Measurements from ENCODE around the gene LSM3.

Gene LSM3

DNA sequence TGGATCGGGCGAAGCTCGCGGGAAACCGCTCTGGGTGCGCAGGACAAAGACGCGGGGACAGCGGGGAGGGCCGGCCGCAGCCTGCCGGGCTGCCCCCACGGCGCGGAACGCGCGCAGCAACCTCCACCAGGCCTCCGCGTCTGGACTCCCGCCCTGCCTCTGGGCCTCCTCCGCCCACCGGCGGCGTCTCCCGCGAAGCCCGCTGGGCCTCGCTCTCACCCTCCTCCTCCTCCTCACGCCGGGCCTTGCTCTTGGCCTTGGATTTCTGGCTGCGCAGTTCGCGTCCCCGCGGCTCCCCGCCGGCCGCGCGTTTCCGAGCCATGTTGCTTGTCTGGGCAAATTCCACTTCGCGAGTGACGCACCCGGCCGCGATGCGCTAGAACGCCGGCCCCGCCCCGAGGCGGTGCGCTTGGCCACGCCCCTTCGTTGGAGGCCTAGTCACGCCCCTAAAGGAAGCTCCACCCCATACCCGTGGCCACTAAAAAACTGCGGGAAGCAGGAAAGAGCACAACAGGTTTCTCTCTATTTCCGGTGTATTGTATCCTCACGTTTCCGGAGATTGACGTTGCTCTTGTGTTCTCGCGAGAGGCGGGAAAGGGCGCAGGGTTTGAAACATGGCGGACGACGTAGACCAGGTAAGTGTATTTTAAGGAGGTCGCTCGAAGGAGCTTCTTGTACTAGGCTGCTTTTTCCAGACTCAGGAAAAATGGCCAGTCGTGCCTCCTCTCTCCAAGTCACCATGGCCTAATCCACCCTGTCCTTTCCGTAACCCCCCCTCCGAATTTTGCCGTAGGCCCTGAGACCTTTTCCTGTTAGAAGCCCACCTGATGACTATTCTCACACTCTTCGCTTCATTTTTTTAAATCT is at the start of gene LSM3, which contains the start of gene XPC:
TSS of gene LSM3 (plus strand) at position 571 of the 867 bp plus-strand sequence. CDS start at position 615, 44 bp downstream.
TSS of gene XPC (minus strand) at position 355 of the 867 bp plus-strand sequence. CDS start at position 322, 33 bp downstream.
- DNase-seq: peak; percentile 95 to 99

DNA sequence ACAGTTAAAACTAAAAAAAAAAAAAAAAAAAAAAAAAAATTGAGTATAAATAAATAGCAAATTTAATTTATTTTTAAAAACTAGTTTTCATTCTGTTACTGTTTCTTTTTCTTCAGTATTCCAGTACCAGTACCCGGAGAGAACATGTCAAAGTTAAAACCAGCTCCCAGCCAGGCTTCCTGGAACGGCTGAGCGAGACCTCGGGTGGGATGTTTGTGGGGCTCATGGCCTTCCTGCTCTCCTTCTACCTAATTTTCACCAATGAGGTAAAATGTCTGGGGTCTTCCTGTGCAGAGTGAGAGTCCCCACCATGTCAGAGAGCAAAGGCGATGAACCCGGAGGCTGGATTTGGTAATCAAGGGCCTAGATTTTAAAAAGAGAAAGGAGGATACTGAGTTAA is 49.3 kb upstream of the LSM3 start:
- no peak for DNase-seq

DNA sequence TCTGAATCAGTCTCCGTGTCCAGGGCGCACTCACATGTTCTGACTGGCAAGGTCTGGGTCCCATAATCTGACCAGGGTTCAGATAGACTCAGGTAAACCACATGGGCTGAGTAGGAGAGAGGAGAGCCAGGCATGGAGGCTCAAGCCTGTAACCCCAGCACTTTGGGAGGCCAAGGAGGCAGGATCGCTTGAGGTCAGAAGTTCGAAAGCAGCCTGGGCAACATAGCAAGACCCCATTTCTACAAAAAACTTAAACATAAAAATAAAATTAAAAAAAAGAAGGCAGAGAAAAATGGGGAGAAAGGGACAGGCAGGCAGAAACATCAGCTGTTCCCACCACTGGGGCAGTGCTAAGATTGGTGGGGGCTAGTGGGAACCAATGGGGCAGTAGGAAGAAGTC is 48.4 kb upstream of the LSM3 start:
- DNase-seq: no peak

DNA sequence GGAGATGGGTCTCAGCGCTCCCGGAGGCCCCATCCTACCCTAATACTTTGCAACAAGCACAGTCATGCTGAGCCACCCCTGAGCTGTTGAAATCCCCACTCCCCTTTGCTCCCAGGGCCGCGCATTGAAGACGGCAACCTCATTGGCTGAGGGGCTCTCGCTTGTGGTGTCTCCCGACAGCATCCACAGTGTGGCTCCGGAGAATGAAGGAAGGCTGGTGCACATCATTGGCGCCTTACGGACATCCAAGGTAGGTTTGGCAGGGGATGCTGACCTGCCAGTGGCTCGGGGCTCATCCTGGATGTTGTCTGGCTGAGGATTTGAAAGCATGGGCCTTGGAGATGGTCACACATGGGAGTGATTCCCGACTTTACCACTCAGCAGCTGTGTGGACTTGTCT is 47.9 kb upstream of the LSM3 start:
- no peak for DNase-seq

DNA sequence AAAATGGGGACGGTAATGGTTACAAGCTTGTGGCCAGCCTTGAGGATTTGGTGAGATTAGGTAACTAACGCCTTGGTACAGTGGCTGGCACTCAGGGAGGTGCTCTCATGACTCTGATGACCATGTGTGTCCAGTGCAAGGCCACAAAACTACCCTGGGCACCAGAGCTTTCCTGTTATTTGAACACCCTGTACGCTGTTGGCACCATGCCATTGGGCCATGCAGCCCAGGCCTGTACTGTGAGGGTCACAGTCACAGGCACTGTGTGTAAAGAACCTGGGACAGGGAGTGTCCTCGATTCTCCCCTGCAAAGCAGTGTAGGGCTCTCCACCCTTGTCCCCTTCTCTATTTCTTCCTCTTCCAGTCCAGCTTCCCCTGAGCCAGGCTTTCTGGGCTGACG is 47.5 kb upstream of the LSM3 start:
- DNase-seq: no peak

DNA sequence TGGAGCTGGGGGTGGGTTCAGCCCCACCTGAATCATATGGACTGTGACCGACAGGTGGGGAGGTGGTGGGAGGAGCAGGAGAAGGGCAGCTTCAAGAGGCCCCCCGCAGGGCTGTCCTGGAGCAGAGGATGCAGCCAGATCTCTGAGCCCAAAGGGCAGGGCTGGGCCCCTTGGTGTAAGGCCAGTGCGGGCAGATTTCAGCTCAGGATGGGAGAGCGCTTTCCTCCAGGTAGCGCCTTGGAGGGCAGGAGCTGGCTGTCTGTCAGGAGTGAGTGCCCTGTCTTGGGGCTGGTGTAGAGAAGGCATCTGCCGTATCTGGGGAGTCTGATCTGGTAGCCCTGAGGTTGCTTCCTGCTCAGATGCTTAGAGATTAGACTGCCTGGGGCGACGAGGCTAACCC is 46.5 kb upstream of the LSM3 start:
- DNase-seq: no peak

DNA sequence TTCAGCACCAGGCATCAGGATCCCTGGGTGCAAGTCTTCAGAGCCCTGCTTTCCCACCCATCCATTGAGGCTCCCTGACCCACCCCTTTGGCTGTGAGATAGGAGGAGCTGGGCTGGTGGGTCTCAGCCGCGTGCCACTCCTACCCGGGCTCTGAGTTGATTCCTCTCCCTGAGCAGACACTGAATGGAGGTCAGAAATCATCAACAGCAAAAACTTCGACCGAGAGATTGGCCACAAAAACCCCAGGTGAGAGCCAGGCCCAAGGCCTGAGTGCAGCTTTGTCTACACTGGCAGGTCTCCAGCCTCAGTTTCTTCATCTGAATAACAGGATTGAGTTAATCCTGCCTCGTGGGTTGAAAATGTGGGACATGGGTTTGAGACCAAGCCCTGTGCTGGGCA is 45.9 kb upstream of the LSM3 start:
- DNase-seq: no peak

DNA sequence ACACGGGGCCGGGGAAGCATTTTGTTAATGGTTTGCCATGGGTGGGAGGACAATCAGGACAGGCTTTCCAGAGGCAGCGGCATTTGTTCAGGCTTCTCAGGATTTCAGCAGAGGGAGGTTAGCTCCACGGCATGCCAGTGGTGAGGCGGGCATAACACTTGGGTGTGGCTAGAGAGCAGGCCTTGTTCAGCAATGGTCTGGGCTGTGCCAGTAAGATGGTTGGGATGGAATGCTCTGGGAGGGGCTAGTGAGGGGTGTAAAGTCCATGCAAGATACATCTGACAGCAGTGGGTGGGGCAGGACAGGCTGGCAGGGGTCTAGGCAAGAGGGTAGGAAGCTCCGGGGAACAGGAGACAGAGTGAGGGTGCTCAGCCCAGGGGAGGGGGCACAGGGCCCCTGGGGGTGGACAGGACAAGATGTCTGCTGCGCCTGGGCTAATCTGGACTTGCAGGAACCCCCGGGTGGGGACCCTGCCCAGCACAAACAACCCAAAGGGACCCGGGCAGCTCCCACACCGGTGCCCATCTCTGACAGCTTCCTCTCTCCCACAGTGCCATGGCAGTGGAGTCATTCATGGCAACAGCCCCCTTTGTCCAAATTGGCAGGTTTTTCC is 45.3 kb upstream of the LSM3 start:
- DNase-seq: no peak

DNA sequence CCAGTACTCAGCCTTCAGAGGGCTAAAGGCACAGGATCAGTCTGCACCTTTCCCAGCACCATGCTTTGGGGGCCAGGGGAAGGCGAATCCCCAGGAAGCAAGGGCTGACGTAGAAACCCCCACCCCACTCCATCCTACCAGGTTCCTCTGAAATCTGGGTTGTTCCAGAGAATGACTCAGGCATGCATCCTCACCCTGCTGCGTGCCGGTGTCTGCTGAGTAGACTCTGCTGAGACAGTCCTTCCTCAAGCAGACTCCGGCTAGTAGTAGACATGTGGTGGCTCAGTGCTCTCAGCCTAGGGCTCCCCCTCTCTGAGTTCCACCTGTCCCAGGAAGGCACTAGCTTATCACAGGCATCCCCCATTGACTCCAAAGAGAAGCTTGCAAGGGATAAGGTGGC is 44.7 kb upstream of the LSM3 start:
- DNase-seq: no peak

DNA sequence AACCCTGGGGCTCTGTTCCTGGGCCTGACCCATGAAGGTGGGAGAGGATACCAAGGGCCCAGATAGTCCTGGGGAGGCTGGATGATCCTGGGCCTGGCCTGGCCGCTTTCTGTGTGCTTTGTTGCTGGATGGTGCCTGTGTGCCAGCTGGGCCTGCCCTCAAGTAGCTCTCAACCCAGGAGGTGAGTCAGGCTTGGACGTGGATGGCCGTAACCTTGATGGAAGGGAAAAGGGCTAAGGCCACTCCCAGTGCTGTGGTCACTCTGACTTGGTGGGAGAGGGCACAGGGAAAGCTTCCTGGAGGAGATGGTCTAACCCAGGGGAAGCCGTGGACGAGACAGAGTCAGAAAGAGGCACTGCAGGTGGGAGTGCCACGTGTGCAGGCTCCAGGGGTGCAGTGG is 44.3 kb upstream of the LSM3 start:
- DNase-seq: no peak

DNA sequence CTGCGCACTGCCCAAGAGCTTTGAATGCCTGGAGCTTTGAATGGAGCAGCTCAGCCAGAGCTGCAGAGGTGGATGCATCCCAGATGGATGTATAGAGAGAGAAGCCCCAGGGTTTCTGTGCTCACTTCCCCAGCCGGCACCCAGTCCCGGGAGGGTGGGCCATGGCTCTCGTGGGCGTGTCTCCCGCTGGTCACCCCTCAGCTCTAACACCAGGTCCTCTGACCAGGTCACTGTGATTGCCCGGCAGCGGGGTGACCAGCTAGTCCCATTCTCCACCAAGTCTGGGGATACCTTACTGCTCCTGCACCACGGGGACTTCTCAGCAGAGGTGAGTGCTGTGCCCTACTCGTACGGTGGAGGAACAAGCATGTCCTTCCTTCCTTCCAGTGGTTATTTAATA is 43.0 kb upstream of the LSM3 start:
- no peak for DNase-seq

DNA sequence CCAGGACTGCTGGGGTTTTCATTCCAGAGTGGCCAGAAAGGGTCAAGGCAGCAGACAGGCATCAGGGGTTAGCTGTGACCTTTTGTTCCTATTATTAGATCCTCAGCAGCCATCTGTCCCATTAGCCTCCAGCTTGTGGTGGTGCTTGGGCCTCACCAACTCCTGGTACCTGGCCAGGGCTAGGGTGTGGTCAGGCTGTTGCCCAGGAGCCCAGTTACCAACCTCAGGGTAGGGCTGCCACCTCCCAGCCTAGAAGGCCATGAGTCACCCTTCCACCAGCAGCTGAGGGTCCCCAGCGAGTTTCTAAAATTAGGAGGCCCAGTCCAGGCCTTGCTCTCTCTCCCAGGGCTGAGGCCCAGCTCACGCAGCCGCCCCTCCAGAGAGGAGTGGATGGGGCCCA is 41.6 kb upstream of the LSM3 start:
- no peak for DNase-seq

DNA sequence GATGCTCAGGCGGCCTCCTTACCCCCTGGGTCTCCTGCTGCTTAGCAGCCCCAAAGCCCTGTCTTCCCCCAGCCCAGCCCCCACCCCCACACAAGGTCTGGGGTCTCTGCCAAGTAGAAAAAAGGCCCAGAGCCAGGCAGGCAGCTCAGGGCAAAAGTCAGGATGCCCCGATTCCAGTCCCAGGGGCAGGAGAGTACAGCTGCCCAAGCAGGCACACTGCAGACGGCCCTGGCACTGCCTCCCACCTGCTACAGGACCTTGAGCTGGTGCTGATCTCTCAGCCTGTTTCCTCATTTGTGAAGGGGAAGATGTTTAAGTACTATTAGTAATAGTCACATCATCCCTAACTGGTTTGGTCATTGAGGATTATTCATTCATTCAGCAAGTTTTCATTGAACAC is 41.2 kb upstream of the LSM3 start:
- no peak for DNase-seq

DNA sequence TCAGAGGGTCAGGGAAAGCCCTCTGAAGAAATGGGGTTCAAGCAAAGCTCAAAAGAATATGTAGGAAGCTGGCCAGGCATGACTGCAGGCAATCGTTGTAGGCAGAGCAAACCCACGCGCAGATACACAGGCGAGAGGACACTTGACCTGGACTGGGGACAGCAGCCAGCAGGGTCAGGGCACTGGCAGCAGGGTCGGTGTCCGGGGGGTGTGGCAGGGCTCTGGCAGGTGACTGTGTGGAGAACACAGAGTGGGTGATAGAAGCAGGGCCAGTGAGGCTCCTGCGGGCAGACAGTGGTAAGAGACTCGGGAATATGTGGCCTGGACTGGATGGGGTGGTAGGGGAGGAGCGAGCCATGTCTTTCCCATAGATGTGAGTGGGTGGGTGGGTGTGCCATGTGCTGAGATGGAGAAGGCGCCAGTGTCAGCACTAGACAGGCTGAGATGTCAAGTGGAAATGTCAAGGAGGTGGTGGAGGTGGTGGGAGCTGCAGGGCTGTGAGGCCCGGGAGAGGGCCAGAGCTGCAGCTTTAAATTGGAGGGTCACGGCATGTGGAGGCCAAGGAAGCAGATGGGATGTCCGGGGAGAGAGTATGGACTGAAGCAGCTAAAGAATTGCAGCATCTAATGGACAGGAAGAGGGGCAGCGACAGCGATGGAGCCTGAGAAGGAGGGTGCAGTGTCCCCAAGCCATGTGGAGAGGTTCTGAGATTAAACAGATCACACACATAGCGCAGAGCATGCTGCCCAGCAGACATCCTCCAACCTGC is 40.3 kb upstream of the LSM3 start:
- DNase-seq: no peak

DNA sequence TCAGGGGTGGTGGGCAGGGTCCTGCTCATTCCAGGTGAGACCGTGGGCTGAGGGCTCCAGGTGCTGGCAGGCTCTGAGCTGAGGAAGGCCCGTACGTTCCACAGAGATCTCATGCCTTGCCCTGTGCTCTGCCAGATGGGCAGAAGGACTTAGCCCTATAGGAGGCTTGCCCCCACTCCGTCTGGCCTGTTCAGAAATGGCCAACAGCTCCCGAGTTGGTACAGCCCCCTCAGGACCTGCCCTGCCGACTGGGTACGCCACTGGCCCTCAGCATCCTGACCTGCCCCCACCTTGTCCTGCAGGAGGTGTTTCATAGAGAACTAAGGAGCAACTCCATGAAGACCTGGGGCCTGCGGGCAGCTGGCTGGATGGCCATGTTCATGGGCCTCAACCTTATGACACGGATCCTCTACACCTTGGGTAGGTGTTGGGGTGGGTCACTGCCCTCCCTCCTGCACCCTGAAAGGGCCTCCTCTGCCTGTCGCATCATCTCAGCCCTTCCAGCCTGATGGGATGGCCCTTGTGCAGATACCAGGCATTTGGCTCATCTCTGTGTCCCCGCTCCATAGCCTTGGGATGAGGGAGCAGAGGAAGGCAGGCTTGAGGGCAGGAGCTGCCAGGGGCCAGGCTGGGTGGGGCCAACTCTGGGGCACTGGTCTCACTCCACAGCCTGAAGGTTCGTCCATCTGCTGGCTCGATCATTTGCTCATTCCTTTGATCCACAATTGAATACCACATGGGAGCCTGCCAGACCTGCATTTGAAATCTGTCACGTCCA is 39.5 kb upstream of the LSM3 start:
- no peak for DNase-seq

DNA sequence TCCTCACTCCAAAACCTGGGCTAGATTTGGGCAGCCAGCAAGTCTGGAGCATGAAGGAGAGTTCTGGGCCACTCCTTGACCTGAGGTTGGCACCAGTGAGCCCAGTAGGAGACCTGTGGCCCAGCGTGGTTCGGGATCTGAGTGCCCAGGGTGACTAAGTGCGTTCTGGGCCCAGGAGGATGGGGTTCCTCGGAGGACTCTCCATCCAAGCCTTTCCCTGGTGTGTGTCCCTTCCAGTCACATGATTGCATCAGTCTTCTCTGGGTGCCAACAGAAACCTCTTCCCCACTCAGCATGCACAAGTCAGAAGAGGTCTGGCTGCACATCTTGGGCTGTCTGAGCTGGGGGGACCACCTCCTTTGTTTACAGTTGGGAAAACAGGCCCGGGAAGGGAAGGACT is 38.8 kb upstream of the LSM3 start:
- DNase-seq: no peak

DNA sequence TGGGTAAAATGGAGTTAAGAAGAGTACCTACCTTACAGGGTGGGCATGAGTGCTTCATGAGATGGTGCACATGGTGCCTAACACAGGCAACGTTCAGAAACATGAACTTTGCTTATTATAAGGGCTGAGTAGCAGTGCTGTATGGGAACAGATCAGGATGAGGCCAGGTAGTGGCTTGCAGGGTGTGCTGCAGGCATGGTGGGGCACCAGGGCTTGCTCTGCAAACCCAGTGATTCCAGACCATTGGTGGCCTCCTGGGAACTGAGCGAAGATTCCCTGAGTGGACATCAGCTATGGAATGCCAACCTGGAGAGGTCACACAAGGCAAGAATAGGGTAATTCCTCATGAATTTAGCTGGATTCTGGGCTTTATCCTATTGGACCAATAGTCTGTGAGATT is 37.9 kb upstream of the LSM3 start:
- no peak for DNase-seq

DNA sequence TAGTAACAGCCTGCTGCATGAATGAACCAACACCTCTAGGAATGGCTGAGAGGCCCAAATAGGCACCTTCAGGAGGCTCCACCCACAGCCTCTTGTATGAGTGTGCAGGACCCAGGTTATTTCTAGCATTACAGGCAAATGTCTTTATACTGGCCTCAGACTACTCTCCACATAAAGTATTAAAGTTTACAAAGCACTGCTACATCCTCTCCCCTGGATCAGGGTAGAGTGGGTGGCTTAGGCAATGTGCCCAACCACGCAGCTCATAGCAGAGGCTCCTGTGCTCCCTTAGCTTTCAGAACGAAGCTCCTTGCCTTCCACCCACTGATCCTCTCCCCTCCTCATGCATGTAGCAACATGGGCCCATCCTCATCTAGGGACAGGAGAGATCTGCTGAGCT is 37.5 kb upstream of the LSM3 start:
- no peak for DNase-seq

DNA sequence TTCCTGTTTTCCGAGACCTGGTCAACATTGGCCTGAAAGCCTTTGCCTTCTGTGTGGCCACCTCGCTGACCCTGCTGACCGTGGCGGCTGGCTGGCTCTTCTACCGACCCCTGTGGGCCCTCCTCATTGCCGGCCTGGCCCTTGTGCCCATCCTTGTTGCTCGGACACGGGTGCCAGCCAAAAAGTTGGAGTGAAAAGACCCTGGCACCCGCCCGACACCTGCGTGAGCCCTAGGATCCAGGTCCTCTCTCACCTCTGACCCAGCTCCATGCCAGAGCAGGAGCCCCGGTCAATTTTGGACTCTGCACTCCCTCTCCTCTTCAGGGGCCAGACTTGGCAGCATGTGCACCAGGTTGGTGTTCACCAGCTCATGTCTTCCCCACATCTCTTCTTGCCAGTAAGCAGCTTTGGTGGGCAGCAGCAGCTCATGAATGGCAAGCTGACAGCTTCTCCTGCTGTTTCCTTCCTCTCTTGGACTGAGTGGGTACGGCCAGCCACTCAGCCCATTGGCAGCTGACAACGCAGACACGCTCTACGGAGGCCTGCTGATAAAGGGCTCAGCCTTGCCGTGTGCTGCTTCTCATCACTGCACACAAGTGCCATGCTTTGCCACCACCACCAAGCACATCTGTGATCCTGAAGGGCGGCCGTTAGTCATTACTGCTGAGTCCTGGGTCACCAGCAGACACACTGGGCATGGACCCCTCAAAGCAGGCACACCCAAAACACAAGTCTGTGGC is 36.8 kb upstream of the LSM3 start:
- DNase-seq: no peak

DNA sequence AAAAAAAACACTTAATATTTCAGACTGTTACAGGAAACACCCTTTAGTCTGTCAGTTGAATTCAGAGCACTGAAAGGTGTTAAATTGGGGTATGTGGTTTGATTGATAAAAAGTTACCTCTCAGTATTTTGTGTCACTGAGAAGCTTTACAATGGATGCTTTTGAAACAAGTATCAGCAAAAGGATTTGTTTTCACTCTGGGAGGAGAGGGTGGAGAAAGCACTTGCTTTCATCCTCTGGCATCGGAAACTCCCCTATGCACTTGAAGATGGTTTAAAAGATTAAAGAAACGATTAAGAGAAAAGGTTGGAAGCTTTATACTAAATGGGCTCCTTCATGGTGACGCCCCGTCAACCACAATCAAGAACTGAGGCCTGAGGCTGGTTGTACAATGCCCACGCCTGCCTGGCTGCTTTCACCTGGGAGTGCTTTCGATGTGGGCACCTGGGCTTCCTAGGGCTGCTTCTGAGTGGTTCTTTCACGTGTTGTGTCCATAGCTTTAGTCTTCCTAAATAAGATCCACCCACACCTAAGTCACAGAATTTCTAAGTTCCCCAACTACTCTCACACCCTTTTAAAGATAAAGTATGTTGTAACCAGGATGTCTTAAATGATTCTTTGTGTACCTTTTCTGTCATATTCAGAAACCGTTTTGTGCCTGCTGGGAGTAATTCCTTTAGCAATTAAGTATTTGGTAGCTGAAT is 35.9 kb upstream of the LSM3 start:
- no peak for DNase-seq

Data from cerebellar nuclear complex (tissue), 1 donor.